ENCODE measurements around the gene SLC7A6OS. TPM values are rescaled to one million over a fixed set of nuclear protein-coding genes. Genes with fewer than 3 reads are reported as not detected.

Gene SLC7A6OS
- total and polyA plus RNA-seq, 2 experiments from 2014 or later: 16.4 to 17.9 TPM

- Histone ChIP-seq H3K4me3 (no peak overlapping the region), H3K4me1 (ENCODE audit: insufficient read depth) (no peaks in the 10 kb centered on the region; the same call in 1 of the 2 replicates), H2AFZ (no peak overlapping the region), H3K9me2 (ENCODE audit: insufficient read depth) (no peaks in the 10 kb centered on the region), H3K4me2 (no peak overlapping the region), H3K79me2 (replicated peaks; ENCODE audit: insufficient read depth) (no peaks in the 10 kb centered on the region), H3F3A (replicated peaks; ENCODE audit: low read depth) (0 out of 2 replicates have a peak, but pooled peaks cover 2% of the 10 kb centered on the region), H3K27me3 (ENCODE audit: insufficient read depth) (no peaks in the 10 kb centered on the region), H3K36me3 (ENCODE audit: insufficient read depth) (peaks cover 5% of the 10 kb centered on the region; the same call in 1 of the 2 replicates), H3K27ac (ENCODE audit: low read depth) (no peak overlapping the region), H4K20me1 (replicated peaks; ENCODE audit: insufficient read depth) (no peaks in the 10 kb centered on the region; the same call in 1 of the 2 replicates)
- Mint-ChIP-seq H3K27me3 (ENCODE audit: insufficient read depth, low read depth, poor library complexity) (peaks cover 3% of the 10 kb centered on the region), H3K36me3 (ENCODE audit: low read depth) (peaks cover 58% of the 10 kb centered on the region), H3K9me3 (no peaks in the 10 kb centered on the region), H3K4me1 (no peaks in the 10 kb centered on the region), H3K27ac (no peak overlapping the region), H3K4me3 (no peak overlapping the region)
- DNase-seq (ENCODE audit: low spot score) (no peak), ATAC-seq (no peak)
- TF ChIP-seq EZH2 (IDR thresholded peaks at IDR 0.05; ENCODE audit: low read depth, unreplicated experiment): no peak
- no peak for TF ChIP-seq NANOG (IDR thresholded peaks at IDR 0.05; ENCODE audit: borderline replicate concordance)
- no peak for TF ChIP-seq JUNB (IDR thresholded peaks at IDR 0.05; ENCODE audit: unreplicated experiment)
- TF ChIP-seq ZNF331 (CRISPR knock-in tag; IDR thresholded peaks at IDR 0.05; ENCODE audit: low read depth): no peak
- no peak for TF ChIP-seq POLR2AphosphoS5 (IDR thresholded peaks at IDR 0.05; ENCODE audit: low read depth)
Observed at GRCh38 chr16:68347605-68348004, 36.9 kb upstream of the SLC7A6OS start.

GRCh38 chr16:68346892-68347480 lies 36.2 kb upstream of the SLC7A6OS start:
- Histone ChIP-seq H3K4me1 (ENCODE audit: insufficient read depth) (no peaks in the 10 kb centered on the region; the same call in 1 of the 2 replicates), H3K4me2 (no peak overlapping the region), H2AFZ (no peak overlapping the region), H3K27ac (ENCODE audit: low read depth) (no peak overlapping the region), H4K20me1 (replicated peaks; ENCODE audit: insufficient read depth) (no peaks in the 10 kb centered on the region; the same call in 1 of the 2 replicates), H3K79me2 (replicated peaks; ENCODE audit: insufficient read depth) (no peaks in the 10 kb centered on the region), H3K4me3 (no peak overlapping the region), H3K27me3 (ENCODE audit: insufficient read depth) (no peaks in the 10 kb centered on the region), H3F3A (replicated peaks; ENCODE audit: low read depth) (peaks cover 8% of the 10 kb centered on the region; the same call in 1 of the 2 replicates), H3K9me2 (ENCODE audit: insufficient read depth) (no peaks in the 10 kb centered on the region), H3K36me3 (ENCODE audit: insufficient read depth) (peaks cover 5% of the 10 kb centered on the region; the same call in 1 of the 2 replicates)
- Mint-ChIP-seq H3K4me1 (no peaks in the 10 kb centered on the region), H3K9me3 (no peaks in the 10 kb centered on the region), H3K4me3 (no peak overlapping the region), H3K27ac (no peak overlapping the region), H3K36me3 (ENCODE audit: low read depth) (peaks cover 59% of the 10 kb centered on the region), H3K27me3 (ENCODE audit: insufficient read depth, low read depth, poor library complexity) (peaks cover 3% of the 10 kb centered on the region)
- no peak for TF ChIP-seq EZH2phosphoT487 (IDR thresholded peaks at IDR 0.05; ENCODE audit: unreplicated experiment)
- TF ChIP-seq CTCF (conservative IDR thresholded peaks at IDR 0.05; ENCODE audit: low read depth in 2 of 2): no peak
- DNase-seq (ENCODE audit: low spot score) (no peak), ATAC-seq (no peak)
